ENCODE data around the gene PBLD.

DNA sequence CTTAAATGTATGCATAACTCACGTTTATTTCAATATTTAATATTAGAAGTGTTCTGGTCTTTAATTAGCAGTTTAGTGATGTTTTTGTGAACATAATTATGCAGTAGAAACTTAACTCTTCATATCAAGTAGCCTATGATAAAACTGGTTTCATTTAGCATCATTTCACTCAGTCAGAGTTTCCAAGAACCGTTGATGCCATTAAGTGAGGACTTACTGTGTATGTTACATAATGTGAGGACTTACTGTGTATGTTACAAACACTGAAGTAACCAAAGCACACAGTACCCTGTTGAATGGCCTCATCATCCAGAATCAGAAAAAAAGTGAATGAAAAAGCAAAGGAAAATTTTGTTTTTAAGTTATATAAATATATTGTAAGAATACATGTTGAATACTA is 32.9 kb upstream of the PBLD start:
- TF ChIP-seq, protein P1, sequence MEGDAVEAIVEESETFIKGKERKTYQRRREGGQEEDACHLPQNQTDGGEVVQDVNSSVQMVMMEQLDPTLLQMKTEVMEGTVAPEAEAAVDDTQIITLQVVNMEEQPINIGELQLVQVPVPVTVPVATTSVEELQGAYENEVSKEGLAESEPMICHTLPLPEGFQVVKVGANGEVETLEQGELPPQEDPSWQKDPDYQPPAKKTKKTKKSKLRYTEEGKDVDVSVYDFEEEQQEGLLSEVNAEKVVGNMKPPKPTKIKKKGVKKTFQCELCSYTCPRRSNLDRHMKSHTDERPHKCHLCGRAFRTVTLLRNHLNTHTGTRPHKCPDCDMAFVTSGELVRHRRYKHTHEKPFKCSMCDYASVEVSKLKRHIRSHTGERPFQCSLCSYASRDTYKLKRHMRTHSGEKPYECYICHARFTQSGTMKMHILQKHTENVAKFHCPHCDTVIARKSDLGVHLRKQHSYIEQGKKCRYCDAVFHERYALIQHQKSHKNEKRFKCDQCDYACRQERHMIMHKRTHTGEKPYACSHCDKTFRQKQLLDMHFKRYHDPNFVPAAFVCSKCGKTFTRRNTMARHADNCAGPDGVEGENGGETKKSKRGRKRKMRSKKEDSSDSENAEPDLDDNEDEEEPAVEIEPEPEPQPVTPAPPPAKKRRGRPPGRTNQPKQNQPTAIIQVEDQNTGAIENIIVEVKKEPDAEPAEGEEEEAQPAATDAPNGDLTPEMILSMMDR (IDR thresholded peaks at IDR 0.05 in 4 of 5, conservative IDR thresholded peaks at IDR 0.05 in 1 of 5) = no peak
- no peak for TF ChIP-seq POLR2A (IDR thresholded peaks at IDR 0.05)

All from gastrocnemius medialis (tissue), 4 donors.